Retinal pigment epithelial cell (primary cell): ENCODE data around the gene EML1.
A peak's percentile ranks its signal among the peaks of the same experiment; 100 is the strongest.
"Not testable (repeated sequence)": the region's sequence is repeated elsewhere in the genome, so short reads cannot be mapped to it uniquely, and the experiment has no call there.

Experiments used
- DNase-seq: peaks from one replicate; pipeline ENCODE4 v3.0.0-alpha.2; 2010; ENCODE audit warnings: low read depth
- H3K4me3 ChIP-seq: 2 replicates; pipeline ENCODE4 v1.5.1; 2011; ENCODE audit warnings: mild to moderate bottlenecking, low read length, control low read depth, moderate library complexity
- CTCF ChIP-seq: conservative IDR thresholded peaks from 2 replicates; pipeline ENCODE4 v1.5.1; 2011; ENCODE audit warnings: low read depth, low read length, control low read depth, inconsistent platforms

EML1 gene

DNA sequence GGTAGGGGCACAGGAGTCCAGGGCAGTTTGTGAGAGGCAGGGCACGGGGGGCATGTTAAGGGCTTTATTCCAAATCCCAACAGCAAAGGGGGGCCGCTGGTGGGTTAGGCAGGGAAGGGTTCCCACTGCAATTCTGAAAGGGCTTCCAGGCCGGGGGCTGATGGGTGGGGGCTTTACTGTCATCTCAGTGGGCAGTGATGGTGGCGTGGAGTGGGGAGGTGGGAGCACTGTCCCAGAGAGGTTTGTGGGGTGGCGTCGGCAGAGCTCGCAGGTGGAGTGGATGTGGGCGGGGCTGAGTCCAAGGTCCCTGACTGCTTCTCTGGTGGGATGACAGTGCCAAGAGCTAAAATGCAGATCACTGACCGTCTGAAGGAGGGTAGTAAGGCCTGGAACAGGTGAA, 150.4 kb downstream of the EML1 start:
- no peak for DNase-seq
- TF ChIP-seq CTCF, result no peak
- no peak overlapping the region for H3K4me3 ChIP-seq

DNA sequence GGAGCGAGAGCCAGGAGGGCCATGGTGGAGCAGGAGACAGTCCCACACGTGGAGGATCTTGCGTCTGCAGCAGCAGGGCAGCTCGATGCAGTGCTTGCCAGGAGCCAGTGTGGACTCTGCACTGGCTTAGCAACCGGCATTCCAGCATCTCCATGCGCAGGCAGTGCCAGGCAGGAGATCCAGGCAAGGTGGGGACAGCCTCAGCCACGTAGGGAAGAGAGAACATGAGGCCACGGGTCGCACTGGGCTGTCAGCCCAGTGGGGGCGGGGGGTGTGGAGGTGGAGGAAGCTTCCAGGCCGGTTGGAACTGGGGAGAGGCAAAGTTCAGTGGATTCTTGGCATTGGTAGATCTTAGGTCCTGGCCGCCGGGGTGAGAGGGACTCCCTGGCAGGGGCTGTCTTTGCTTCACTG, 151.0 kb downstream of the EML1 start:
- no peak for DNase-seq
- no peak overlapping the region for H3K4me3 ChIP-seq
- no peak for TF ChIP-seq CTCF

GRCh38 chr14:99945732-99946651, 152.8 kb downstream of the EML1 start:
- DNase-seq, result no peak
- no peak for TF ChIP-seq CTCF
- no peak overlapping the region for H3K4me3 ChIP-seq

DNA sequence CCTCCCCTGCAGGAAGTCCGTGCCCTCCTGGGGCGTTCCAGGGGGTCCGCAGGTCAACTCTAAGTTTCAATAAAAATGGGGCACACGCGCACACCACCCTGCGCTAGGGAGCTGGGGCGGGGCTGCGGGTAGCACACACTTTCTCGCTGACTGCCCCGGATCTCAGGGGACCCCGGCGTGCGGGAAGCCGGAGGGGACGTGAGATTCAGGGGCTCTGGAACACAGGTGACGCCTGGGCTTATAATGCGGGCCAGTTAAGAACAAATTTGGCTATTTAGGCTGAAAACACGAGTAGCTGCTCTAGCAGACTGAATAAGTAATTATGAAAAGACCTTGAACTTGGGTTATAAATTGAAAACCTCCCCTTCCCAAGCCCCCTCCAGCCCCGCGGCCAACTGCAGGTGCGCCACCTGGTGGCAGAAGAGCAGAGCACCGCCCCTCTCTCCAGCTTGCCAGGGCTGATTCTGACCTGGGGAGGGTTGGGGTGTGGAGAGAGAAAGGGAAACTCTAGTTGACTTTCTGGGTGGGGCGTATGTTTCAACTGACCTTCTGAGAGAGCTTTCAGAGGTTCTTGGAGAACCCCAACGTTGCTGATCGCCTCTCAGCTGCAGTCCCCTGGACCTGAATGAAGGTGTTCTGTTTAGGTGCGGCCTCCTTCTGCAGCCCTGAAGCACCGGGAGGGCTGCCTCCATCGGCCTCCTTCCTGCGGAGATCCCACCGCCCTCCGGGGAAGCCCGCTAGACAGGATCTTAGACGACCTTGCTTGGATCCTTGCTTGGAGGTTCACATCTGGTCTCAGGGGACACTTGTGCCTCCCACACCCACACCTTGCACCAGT, 153.7 kb downstream of the EML1 start:
- TF ChIP-seq CTCF, result peak; percentile 96
- DNase-seq, result no peak
- no peak overlapping the region for H3K4me3 ChIP-seq

DNA sequence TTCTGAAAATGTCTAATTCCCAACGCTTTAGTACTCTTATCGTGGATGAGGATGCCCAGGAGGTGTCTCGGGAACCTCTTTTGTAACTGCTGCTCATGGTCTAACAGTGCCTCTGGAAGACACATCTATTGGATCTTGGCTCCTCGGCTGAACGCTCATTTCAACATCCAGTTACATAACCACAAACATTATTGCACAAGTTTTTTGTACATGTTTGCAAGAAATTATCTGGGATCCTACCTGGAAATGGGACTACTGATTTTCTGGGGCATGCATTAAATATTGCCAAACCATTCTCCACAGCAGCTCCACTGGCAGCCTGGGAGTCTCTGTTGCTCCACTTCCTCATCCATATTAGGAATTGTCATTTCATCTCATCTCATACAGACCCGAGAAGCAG, 154.5 kb downstream of the EML1 start:
- no peak for DNase-seq
- H3K4me3 ChIP-seq, result no peak overlapping the region
- TF ChIP-seq CTCF, result no peak

- not testable (repeated sequence) for DNase-seq, H3K4me3 ChIP-seq
Observed at GRCh38 chr14:99949011-99949732, 156.0 kb downstream of the EML1 start.

DNA sequence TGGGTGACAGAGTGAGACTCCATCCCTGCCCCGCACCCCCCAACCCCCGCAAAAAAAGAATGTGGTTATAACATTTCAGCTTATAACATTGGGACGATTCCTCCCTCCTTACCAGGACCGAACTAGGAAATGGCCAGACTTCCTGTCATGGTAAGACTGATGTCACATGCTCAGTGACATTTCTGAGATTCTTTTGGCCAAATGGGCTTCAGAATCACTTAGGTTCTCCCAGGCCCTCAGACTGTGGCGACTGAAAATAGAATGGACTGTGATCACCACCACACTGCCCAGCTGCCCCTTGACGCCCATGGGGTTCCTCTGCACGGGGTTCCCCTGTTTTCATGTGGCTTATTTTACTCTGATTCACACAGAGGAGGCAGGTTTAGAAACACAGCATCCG, 157.0 kb downstream of the EML1 start:
- no peak overlapping the region for H3K4me3 ChIP-seq
- no peak for DNase-seq
- no peak for TF ChIP-seq CTCF
